MG63 (cell line): ENCODE results near the gene CRAMP1. TPM values are rescaled to one million over a fixed set of nuclear protein-coding genes. Genes with fewer than 3 reads are reported as not detected.
A peak's percentile ranks its signal among the peaks of the same experiment; 100 is the strongest.
"Not testable (repeated sequence)": the region's sequence is repeated elsewhere in the genome, so short reads cannot be mapped to it uniquely, and the experiment has no call there.

Experiments used
- DNase-seq: peaks from one replicate; pipeline ENCODE4 v3.0.0-alpha.2; 2020
- H3K27me3 ChIP-seq: fragments of 250-450 bp; sonication (Bioruptor Pico); 2 replicates; pipeline ENCODE4 v1.5.1; 2020; ENCODE audit warnings: mild to moderate bottlenecking, moderate library complexity
- H3K36me3 ChIP-seq: fragments of 250-450 bp; sonication (Bioruptor Pico); 2 replicates; pipeline ENCODE4 v1.5.1; 2020; ENCODE audit warnings: mild to moderate bottlenecking, moderate library complexity
- H3K4me3 ChIP-seq: fragments of 250-450 bp; sonication (Bioruptor Pico); 2 replicates; pipeline ENCODE4 v1.5.1; 2020; ENCODE audit warnings: mild to moderate bottlenecking, moderate library complexity
- H3K9me3 ChIP-seq: fragments of 250-450 bp; sonication (Bioruptor Pico); 2 replicates; pipeline ENCODE4 v1.5.1; 2020; ENCODE audit warnings: mild to moderate bottlenecking, moderate library complexity
- total RNA-seq: library from RNA; depleted of rRNA; stranded (reverse); fragments of >200 nt; shearing (Covaris generic); gene quantifications from 2 replicates; pipeline ENCODE4 v1.2.3, GENCODE V29; 2014; ENCODE audit warnings: low replicate concordance

The CRAMP1 gene
- total RNA-seq, 1 experiment from 2014 or later = 3.8 TPM

GRCh38 chr16:1706386-1707192, 94.4 kb downstream of the CRAMP1 start:
- peak overlapping the region; percentile 74 for H3K4me3 ChIP-seq
- peak; percentile 41 for DNase-seq
- H3K9me3 ChIP-seq = no peaks in the 10 kb centered on the region
- H3K27me3 ChIP-seq = no peaks in the 10 kb centered on the region
- peaks cover 34% of the 10 kb centered on the region for H3K36me3 ChIP-seq

GRCh38 chr16:1707193-1707790, 95.1 kb downstream of the CRAMP1 start:
- Histone ChIP-seq H3K27me3 (no peaks in the 10 kb centered on the region), H3K4me3 (peak overlapping the region; percentile 74), H3K9me3 (no peaks in the 10 kb centered on the region), H3K36me3 (peaks cover 27% of the 10 kb centered on the region)
- DNase-seq = no peak

GRCh38 chr16:1708083-1708767, 96.1 kb downstream of the CRAMP1 start:
- Histone ChIP-seq H3K9me3 (no peaks in the 10 kb centered on the region), H3K27me3 (no peaks in the 10 kb centered on the region), H3K36me3 (peaks cover 25% of the 10 kb centered on the region), H3K4me3 (peak overlapping the region; percentile 74; the same call in 1 of the 2 replicates)
- no peak for DNase-seq

GRCh38 chr16:1708768-1709180, 96.6 kb downstream of the CRAMP1 start:
- Histone ChIP-seq H3K9me3 (no peaks in the 10 kb centered on the region), H3K36me3 (peaks cover 23% of the 10 kb centered on the region), H3K4me3 (no peak overlapping the region), H3K27me3 (no peaks in the 10 kb centered on the region)
- DNase-seq = no peak

GRCh38 chr16:1709356-1709755, 97.2 kb downstream of the CRAMP1 start:
- H3K36me3 ChIP-seq = peaks cover 22% of the 10 kb centered on the region
- H3K4me3 ChIP-seq = no peak overlapping the region
- H3K9me3 ChIP-seq = no peaks in the 10 kb centered on the region
- no peak for DNase-seq
- no peaks in the 10 kb centered on the region for H3K27me3 ChIP-seq

GRCh38 chr16:1710811-1711507, 98.8 kb downstream of the CRAMP1 start:
- peaks cover 26% of the 10 kb centered on the region for H3K36me3 ChIP-seq
- no peak overlapping the region for H3K4me3 ChIP-seq
- H3K27me3 ChIP-seq = no peaks in the 10 kb centered on the region
- H3K9me3 ChIP-seq = no peaks in the 10 kb centered on the region
- no peak for DNase-seq

- peaks cover 19% of the 10 kb centered on the region for H3K36me3 ChIP-seq
- H3K4me3 ChIP-seq = no peak overlapping the region
- H3K9me3 ChIP-seq = no peaks in the 10 kb centered on the region
- no peak for DNase-seq
- no peaks in the 10 kb centered on the region for H3K27me3 ChIP-seq
These were observed 100.7 kb downstream of the CRAMP1 start for GRCh38 chr16:1712791-1713261.

GRCh38 chr16:1713331-1713730, 101.2 kb downstream of the CRAMP1 start:
- Histone ChIP-seq H3K9me3 (no peaks in the 10 kb centered on the region), H3K36me3 (peaks cover 15% of the 10 kb centered on the region), H3K27me3 (no peaks in the 10 kb centered on the region), H3K4me3 (no peak overlapping the region)
- no peak for DNase-seq

- no peak for DNase-seq
- peaks cover 9% of the 10 kb centered on the region for H3K36me3 ChIP-seq
- no peaks in the 10 kb centered on the region for H3K27me3 ChIP-seq
- no peaks in the 10 kb centered on the region for H3K9me3 ChIP-seq
- H3K4me3 ChIP-seq = no peak overlapping the region
These were observed 101.8 kb downstream of the CRAMP1 start for GRCh38 chr16:1713933-1714332.

- no peak for DNase-seq
- H3K36me3 ChIP-seq = peaks cover 11% of the 10 kb centered on the region
- no peaks in the 10 kb centered on the region for H3K27me3 ChIP-seq
- H3K4me3 ChIP-seq = no peak overlapping the region
- no peaks in the 10 kb centered on the region for H3K9me3 ChIP-seq
These were observed 103.1 kb downstream of the CRAMP1 start for GRCh38 chr16:1715220-1715619.

- peaks cover 16% of the 10 kb centered on the region for H3K36me3 ChIP-seq
- H3K27me3 ChIP-seq, DNase-seq, H3K4me3 ChIP-seq, H3K9me3 ChIP-seq: not testable (repeated sequence)
These were observed 106.1 kb downstream of the CRAMP1 start for GRCh38 chr16:1718236-1718635.

GRCh38 chr16:1719559-1720229, 107.5 kb downstream of the CRAMP1 start:
- H3K27me3 ChIP-seq, DNase-seq: not testable (repeated sequence)
- H3K36me3 ChIP-seq = peaks cover 16% of the 10 kb centered on the region

GRCh38 chr16:1721372-1721771, 109.2 kb downstream of the CRAMP1 start:
- Histone ChIP-seq H3K9me3 (no peaks in the 10 kb centered on the region), H3K36me3 (peaks cover 23% of the 10 kb centered on the region), H3K27me3 (no peaks in the 10 kb centered on the region), H3K4me3 (no peak overlapping the region)
- DNase-seq = no peak

More at GRCh38 chr16:1719559-1720229, 107.5 kb downstream of the CRAMP1 start:
- H3K9me3 ChIP-seq, H3K4me3 ChIP-seq: not testable (repeated sequence)

- DNase-seq = peak; percentile 38
- H3K4me3 ChIP-seq = no peak overlapping the region
- no peaks in the 10 kb centered on the region for H3K27me3 ChIP-seq
- H3K36me3 ChIP-seq = peaks cover 39% of the 10 kb centered on the region
- H3K9me3 ChIP-seq = no peaks in the 10 kb centered on the region
These were observed 111.4 kb downstream of the CRAMP1 start for GRCh38 chr16:1723450-1724147.

GRCh38 chr16:1724491-1724890, 112.3 kb downstream of the CRAMP1 start:
- Histone ChIP-seq H3K27me3 (no peaks in the 10 kb centered on the region), H3K9me3 (no peaks in the 10 kb centered on the region)
- DNase-seq = no peak

More at GRCh38 chr16:1724491-1724890, 112.3 kb downstream of the CRAMP1 start:
- no peak overlapping the region for H3K4me3 ChIP-seq
- H3K36me3 ChIP-seq = peaks cover 44% of the 10 kb centered on the region
